Measurements from ENCODE around the gene SH3GL3. TPM values are rescaled to one million over a fixed set of nuclear protein-coding genes. Genes with fewer than 3 reads are reported as not detected.

The SH3GL3 gene
- total RNA-seq, 2 experiments from 2014 or later = not detected

- H3K4me3 Mint-ChIP-seq = no peak overlapping the region
- ATAC-seq (ENCODE audit: poor library complexity) = no peak
- no peaks in the 10 kb centered on the region for H3K36me3 Mint-ChIP-seq (ENCODE audit: low read depth)
- Histone ChIP-seq H3K4me3 (ENCODE audit: low read length) (no peak overlapping the region), H3K36me3 (ENCODE audit: insufficient read depth, low read length) (no peaks in the 10 kb centered on the region), H3K4me1 (ENCODE audit: insufficient read depth, low read length) (no peaks in the 10 kb centered on the region), H3K27me3 (ENCODE audit: control insufficient read depth in 1 of 2, insufficient read depth in 2 of 2, low read length in 2 of 2) (no peaks in the 10 kb centered on the region), H3K27ac (ENCODE audit: low read depth in 1 of 2, low read length in 2 of 2) (no peak overlapping the region), H3K9me3 (ENCODE audit: control insufficient read depth in 1 of 2, insufficient read depth in 1 of 2, low read length in 2 of 2) (no peaks in the 10 kb centered on the region)
- peak; percentile 39 for TF ChIP-seq CTCF (IDR thresholded peaks at IDR 0.05)
- ChIA-PET POLR2A (no interaction called here), CTCF (no interaction called here)
- intact Hi-C loops (cut with DNase I, micrococcal nuclease) = no loop called here
- no peaks in the 10 kb centered on the region for H3K27me3 Mint-ChIP-seq
- no peaks in the 10 kb centered on the region for H3K4me1 Mint-ChIP-seq (ENCODE audit: low read depth)
- H3K9me3 Mint-ChIP-seq = no peaks in the 10 kb centered on the region
- DNase-seq = no peak
- no peak overlapping the region for H3K27ac Mint-ChIP-seq
These were observed 118.5 kb downstream of the SH3GL3 start for GRCh38 chr15:83565553-83566159.

- intact Hi-C loops (cut with DNase I, micrococcal nuclease) = no loop called here
- ChIA-PET POLR2A (no interaction called here), CTCF (no interaction called here)
- no peak for TF ChIP-seq CTCF (IDR thresholded peaks at IDR 0.05)
- Histone ChIP-seq H3K27me3 (ENCODE audit: control insufficient read depth in 1 of 2, insufficient read depth in 2 of 2, low read length in 2 of 2) (no peaks in the 10 kb centered on the region), H3K27ac (ENCODE audit: low read depth in 1 of 2, low read length in 2 of 2) (no peak overlapping the region), H3K36me3 (ENCODE audit: insufficient read depth, low read length) (no peaks in the 10 kb centered on the region), H3K4me3 (ENCODE audit: low read length) (no peak overlapping the region), H3K4me1 (ENCODE audit: insufficient read depth, low read length) (no peaks in the 10 kb centered on the region), H3K9me3 (ENCODE audit: control insufficient read depth in 1 of 2, insufficient read depth in 1 of 2, low read length in 2 of 2) (no peaks in the 10 kb centered on the region)
- H3K4me1 Mint-ChIP-seq (ENCODE audit: low read depth) = no peaks in the 10 kb centered on the region
- H3K36me3 Mint-ChIP-seq (ENCODE audit: low read depth) = no peaks in the 10 kb centered on the region
- no peaks in the 10 kb centered on the region for H3K27me3 Mint-ChIP-seq
- H3K4me3 Mint-ChIP-seq = no peak overlapping the region
- ATAC-seq (ENCODE audit: poor library complexity) (no peak), DNase-seq (no peak)
- H3K9me3 Mint-ChIP-seq = no peaks in the 10 kb centered on the region
- H3K27ac Mint-ChIP-seq = no peak overlapping the region
These were observed 120.2 kb downstream of the SH3GL3 start for GRCh38 chr15:83567318-83567717.

- no peak for TF ChIP-seq CTCF (IDR thresholded peaks at IDR 0.05)
- Mint-ChIP-seq H3K27ac (no peak overlapping the region), H3K4me3 (no peak overlapping the region), H3K36me3 (ENCODE audit: low read depth) (no peaks in the 10 kb centered on the region), H3K27me3 (peaks cover 8% of the 10 kb centered on the region), H3K9me3 (no peaks in the 10 kb centered on the region), H3K4me1 (ENCODE audit: low read depth) (no peaks in the 10 kb centered on the region)
- Histone ChIP-seq H3K4me1 (ENCODE audit: insufficient read depth, low read length) (no peaks in the 10 kb centered on the region), H3K36me3 (ENCODE audit: insufficient read depth, low read length) (no peaks in the 10 kb centered on the region), H3K27me3 (ENCODE audit: control insufficient read depth in 1 of 2, insufficient read depth in 2 of 2, low read length in 2 of 2) (no peaks in the 10 kb centered on the region), H3K27ac (ENCODE audit: low read depth in 1 of 2, low read length in 2 of 2) (no peak overlapping the region), H3K9me3 (ENCODE audit: control insufficient read depth in 1 of 2, insufficient read depth in 1 of 2, low read length in 2 of 2) (no peaks in the 10 kb centered on the region), H3K4me3 (ENCODE audit: low read length) (no peak overlapping the region)
- ChIA-PET POLR2A (no interaction called here), CTCF (no interaction called here)
- ATAC-seq (ENCODE audit: poor library complexity) (no peak), DNase-seq (no peak)
- intact Hi-C loops (cut with DNase I, micrococcal nuclease) = no loop called here
These were observed 122.2 kb downstream of the SH3GL3 start for GRCh38 chr15:83569341-83569740.
